Fibroblast of upper back skin (primary cell): ENCODE results near the gene CLIC3.

Source experiments
- DNase-seq: peaks from one replicate; pipeline ENCODE4 v3.0.0-alpha.2; 2013

CLIC3 gene

DNA sequence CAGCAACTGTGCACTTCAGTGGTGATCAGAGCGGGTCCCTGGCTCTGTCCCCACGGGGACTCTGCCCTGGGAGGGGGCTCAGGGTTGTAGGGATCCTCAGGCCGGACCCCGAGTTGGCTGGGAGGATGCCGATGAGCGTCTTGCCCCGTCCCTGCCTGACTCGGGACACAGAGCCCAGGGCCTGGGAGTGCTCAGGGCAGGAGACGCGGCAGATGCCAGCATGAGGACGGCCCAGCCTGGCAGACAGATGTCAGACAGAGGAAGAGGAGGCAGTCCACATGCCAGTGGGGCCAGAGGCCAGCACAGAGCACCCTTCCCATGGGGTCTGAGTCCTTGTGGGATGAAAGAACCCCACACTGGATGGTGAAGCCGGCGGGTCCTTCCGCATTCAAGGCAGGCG is 33.0 kb downstream of the CLIC3 start:
- DNase-seq, result no peak

DNA sequence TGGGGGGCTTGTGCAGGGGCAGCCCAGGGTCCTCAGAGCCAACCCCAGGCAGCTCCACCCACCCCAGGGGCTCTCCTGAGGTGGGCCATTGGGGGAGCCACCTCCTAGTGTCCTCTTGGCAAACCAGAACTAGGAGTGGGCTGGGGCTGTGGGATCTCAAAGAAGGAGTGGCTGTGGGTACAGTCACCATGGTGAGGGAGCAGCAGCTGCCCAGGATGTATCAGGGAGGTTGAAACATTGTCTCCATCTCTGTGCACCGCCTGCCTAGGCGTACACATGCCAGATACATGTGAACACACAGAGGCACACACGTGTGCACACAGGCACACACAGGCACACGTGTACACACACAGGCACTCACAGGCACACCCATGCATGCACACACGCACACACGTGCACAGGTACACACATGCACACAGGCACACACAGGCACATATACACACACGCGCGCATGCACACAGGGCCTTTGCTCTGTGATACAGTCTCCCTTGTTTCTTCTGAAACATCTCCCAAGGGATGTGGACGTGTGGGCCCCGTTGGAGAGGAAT is 33.6 kb downstream of the CLIC3 start:
- DNase-seq, result no peak

DNA sequence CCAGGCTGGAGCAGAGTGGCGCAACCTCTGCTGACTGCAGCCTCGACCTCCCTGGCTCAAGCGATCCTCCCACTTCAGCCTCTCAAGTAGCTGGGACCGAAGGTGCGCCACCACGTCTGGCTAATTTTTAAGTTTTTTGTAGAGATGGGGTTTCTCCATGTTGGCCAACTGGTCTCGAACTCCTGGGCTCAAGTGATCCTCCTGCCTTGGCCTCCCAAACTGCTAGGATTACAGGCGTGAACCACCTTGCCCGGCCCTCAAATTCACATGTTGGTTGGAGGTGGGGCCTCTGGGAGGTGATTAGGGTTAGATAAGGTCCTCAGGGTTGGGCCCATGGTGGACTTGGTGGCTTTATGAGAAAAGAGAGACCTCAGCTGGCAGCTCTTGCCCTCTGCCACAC is 34.2 kb downstream of the CLIC3 start:
- DNase-seq, result no peak

DNA sequence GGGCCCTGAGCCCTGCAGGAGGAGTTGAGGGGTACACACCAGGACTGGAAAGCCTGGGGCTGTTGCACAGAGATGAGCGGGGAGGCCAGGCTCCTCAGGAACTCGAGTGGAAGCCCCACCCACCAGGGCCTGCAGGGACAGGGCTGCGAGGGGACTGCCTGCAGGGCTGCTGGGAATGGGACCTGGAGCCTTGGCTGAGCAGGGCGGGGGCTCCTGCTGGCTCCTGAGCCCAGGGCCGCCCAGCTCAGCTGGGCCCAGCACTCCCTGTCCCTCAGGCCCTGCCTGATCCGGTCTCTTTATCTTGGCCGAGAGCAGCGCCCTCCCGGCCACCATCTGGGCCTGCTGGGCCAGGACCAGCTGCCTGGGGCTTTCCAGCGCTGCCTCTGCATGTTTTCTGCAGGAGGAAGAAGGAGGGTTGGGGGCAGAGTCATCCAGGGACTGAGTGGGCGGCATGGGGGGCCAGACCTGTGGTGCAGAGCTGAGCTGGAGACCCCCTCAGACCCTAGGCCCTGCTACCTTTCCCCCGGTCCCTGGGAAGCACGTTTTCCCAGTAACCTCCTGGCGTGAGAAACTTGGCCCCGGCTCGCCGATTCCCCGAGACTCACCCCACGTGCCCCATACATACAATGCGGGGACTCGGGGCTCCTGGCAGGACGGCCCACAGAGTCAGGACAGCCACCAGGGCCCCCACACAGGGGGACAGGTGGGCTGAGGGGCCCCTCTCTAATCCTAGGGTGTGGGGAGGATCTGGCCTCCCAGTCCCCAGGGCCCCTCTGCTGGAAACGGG is 34.9 kb downstream of the CLIC3 start:
- DNase-seq, result no peak

DNA sequence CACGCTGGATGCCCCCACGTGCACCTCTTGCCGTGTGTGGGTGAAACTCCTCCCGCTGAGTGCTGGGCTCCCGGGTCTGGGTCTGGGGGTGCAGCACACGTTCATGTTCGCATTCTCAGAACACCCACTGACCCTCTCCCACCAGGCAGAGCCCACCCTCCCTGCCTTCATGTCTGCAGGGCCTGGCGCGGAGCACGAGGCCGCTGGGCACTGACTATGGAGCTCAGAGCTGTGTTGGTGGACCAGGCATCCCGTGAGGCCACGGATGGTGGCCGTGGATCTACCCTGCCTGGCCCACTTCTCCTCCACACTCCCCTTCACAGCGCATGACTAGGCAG is 35.5 kb downstream of the CLIC3 start:
- no peak for DNase-seq

DNA sequence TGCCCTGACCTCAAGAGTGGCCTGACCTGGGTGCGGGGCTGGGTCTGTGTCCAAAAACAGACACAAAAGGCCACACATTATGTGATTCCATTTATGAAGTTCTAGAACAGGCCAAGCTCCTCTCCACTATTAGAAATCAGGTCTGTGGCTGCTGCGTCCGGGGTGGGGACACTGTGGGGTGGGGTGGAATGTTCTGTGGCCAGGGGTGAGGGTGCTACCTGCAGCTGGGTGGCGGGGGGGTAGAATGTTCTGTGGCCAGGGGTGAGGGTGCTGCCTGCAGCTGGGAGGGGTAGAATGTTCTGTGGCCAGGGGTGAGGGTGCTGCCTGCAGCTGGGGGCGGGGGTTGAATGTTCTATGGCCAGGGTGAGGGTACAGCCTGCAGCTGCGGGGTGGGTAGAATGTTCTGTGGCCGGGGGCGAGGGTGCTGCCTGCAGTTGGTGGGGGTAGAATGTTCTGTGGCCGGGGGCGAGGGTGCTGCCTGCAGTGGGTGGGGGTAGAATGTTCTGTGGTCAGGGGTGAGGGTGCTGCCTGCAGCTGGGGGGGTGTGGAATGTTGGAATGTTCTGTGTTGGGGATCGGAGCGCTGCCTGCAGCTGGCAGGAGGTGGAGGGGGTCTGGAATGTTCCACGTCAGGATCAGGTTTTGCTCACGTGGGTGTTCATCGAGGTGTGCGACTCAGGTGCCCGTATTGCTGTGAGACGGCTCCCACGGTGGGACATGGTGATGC is 36.0 kb downstream of the CLIC3 start:
- no peak for DNase-seq

DNA sequence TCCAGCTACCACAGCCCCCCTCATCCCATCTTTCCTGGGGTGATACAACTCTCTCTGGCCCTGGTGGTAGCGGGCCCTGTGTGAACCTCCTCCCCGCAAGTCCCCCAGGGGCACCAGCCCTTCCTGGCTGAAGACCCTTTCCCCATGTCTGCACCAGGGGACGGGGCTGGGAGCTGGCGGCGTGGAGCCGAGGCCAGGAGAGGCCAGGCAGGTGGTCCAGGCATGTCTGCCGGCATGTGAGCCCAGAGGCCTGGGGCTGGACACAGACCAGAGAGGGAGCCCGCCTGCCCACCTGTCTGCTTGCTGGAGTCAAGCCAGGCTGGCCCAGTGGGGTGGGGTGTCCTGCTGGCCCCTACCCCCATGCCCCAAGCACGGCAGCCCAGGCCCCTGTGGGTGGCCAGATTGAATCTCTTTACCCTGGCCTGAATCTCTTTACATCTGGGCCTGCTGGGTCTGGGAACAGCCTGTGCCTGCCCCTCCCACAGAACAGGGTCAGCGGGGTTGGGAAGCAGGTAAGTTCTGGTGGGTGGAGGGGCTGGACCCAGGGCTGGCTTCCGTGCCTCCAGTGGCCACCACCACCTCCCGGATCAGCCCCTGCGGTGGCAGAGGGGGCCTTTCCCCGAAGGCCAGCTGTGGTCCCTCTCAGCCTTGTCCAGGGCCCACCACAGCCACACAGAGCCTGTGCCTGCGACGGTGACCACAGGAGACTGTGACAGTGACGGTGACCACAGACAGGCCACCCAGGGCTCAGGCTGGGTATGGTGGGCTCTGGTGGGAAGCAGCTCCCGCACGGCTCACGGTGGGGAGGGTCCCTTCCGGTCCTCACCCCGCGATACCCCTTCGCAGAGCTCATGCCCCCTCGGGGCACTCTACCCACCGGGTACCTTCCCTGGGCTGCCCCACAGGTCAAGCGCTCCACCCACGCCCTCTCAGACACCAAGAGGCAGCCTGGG is 37.2 kb downstream of the CLIC3 start:
- DNase-seq, result no peak

DNA sequence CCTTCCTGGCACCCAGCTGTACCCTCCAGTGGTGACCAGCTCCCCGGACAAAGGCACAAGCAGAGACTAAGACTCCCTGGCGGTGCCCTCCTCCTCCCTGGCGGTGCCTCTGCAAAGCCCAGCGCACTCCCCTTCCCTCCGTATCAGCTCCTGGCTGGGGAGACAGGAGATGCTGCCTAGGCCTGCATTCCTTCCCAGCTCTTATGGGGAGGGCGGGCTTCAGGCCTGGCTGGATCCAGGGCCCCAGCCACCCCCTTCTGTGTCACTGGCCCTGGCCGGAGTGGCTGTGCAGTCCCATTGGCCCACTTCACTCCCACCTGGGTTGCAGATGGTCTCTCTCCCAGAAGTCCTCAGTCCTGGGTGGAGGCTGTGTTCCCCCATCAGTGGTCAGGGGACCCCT is 37.9 kb downstream of the CLIC3 start:
- no peak for DNase-seq

DNA sequence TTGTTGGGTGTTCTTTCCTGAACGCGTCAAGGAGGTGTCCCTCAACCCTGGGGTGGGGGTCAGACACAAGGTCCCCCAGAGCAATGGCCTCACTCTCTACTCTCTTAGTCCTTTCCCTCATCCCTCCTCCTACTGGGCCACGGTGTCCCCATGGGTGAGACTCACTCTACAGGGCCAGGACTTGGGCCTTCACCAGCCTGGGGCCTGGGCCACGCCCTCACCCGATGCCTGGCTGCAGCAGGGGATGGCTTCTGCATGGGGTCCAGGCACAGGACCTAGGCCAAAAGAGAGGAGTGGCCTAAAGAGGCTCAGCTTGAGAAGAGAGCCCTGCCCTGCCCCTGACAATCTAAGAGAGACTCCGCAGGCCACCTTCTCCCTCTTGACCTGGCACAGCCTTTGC is 38.5 kb downstream of the CLIC3 start:
- no peak for DNase-seq

DNA sequence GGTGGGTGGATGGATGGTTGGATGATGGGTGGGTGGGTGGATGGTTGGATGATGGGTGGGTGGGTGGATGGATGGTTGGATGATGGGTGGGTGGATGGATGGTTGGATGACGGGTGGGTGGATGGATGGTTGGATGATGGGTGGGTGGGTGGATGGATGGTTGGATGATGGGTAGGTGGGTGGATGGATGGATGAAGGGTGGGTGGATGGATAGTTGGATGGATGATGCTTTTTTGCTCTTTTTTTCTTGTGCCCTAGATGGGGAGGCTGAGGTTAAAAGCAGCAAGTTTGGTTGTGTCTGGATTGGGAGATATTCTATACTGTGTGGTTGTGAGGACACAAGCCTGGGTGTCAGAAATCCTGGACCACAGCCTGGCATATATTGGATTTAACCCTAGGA is 38.9 kb downstream of the CLIC3 start:
- DNase-seq, result no peak

DNA sequence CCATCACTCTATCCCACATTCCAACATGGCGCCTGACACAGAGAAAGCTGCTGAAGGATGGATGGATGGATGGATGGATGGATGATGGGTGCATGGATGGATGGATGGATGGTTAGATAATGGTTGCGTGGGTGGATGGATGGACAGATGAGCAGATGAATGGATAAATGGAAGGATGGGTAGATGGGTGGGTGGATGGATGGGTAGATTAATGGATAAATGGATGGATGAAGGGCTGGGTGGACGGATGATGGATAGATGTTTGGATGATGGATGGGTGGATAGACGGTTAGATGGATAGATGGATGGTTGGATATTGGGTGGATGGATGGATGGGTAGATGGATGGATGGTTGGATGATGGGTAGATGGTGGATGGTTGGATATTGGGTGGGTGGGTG is 39.8 kb downstream of the CLIC3 start:
- no peak for DNase-seq

DNA sequence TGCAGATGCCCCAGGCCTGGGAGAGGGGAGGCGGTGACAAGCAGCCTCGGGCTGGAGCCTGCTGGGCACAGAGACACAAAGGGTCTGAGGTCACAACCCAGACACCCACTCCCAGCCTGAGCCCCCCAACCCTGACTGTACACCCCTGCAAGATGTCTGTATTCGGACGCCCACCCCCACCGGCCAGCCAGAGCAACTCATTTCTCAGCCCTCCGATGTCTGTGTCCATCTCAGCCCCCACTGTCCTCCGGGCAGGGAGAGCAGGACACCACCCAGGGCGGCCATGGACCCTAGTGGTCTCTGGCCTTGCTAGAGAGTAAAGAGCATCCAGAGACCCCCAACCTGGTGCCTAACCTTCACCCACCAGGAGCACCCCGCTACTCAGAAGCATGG is 40.4 kb downstream of the CLIC3 start:
- DNase-seq, result no peak

DNA sequence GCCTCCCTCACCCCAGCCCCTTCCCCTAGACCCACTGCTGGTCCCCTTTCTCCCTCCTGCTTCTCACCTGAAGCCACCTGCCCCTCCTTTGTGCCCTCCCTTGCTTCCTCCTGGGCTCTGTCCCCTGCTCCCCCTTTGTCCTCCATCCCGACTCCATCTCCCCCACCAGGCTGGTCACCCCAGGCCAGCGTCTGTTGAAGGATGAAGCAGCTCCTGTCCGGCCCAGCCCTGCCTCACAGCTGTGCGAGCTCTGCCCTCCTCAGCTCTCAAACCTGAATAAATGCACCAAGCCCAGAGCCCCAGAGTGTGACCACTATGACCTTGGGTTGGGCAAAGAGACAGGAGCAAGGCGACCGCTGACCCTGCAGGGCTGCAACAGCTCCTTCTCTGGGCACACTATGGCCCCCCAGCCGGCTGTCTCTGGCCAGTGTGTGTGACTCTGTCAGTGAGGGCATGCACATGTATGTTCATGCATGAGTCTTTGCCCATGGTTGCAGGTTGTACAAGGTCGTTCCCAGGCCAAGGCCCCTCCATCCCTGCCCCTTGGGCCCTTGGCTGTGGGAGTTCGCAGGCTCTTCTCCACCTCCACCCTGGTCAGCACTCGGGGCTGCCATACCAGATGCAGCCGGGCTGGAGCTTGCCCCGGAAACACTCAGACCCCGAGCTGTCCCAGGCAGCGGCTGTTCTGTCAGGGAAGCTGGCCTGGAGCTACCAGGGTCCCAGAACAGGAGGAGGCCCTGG is 41.0 kb downstream of the CLIC3 start:
- no peak for DNase-seq

DNA sequence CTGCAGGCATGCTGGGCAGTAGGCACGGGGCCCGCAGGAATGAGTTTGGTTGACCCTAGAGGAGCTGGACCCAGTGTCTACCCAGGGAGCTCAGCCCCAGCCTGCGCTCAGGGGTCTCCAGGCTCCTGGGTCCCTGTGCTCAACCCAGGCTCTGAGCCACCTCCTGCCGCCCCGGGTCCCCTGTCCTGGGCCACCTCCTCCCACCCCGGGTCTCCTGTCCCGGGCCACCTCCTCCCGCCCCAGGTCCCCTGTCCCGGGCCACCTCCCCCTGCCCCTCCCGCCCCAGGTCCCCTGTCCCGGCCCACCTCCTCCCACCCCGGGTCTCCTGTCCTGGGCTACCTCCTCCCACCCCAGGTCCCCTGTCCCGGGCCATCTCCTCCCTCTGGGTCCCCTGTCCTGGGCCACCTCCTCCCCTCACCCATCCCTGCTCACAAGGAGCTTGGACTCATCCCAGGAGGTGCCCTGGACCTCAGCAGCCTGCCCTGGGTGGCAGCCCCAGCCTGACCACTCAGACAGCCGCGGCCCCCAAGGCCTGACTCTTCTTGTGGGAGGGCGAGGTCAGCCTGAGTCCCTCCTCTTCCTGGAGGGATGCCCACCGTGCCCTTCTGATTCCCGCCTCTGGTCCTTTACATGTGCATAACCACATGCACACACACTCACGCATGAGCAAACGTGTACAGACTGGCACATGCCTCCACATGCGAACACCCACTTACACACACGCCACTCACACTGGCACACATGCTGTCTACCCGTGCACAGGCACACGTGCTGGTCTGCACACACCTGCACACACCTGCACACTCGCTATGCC is 41.9 kb downstream of the CLIC3 start:
- DNase-seq, result no peak

DNA sequence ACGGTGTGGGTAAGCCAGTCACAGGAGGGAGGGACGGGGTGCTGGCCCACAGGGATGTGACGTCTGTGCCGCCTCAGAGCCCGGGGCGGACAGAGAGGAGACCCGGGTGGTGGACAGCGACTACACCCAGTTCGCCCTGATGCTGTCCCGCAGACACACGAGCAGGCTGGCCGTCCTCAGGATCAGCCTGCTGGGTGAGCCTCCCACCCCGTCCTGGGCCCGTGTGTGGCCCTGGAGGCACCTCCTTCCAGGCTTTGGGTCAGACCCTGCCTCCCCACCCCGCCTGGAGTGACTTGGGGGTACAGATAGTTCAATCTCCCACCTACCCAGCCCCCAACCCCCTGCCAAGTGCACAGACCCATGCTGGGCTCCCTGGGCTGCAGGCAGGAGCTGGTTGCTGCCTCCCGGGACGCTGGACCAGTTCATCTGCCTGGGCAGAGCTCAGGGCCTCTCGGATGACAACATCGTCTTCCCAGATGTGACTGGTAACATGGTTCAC is 42.5 kb downstream of the CLIC3 start:
- DNase-seq, result no peak

DNA sequence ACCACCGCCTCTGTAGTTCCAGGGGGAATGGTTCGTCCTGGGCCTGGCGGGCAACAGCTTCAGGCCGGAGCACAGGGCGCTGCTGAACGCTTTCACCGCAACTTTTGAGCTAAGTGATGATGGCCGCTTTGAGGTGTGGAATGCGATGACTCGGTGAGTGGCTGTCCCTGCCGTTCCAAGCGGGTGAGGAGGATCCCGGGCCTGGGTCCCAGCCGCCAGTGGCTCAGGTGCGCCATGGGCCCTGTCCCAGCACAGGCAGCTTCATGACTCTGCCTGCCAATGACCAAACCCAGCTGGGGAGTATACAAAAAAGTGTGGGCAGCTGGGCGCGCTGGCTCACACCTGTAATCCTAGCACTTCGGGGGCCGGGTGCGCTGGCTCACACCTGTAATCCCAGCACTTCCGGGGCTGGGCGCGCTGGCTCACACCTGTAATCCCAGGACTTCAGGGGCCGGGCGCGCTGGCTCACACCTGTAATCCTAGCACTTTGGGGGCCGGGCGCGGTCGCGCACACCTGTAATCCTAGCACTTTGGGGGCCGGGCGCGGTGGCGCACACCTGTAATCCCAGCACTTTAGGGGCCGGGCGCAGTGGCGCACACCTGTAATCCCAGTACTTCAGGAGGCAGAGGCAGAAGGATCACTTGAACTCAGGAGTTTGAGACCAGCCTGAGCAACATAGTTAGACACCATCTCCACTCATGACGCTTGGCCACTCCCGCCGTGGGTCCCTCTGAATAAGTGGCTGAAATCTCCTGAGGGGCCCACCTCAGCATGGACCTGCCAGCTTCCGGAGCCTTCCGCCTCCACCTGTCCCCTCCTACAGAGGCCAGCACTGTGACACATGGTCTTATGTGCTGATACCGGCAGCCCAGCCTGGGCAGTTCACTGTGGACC is 43.2 kb downstream of the CLIC3 start:
- DNase-seq, result no peak

DNA sequence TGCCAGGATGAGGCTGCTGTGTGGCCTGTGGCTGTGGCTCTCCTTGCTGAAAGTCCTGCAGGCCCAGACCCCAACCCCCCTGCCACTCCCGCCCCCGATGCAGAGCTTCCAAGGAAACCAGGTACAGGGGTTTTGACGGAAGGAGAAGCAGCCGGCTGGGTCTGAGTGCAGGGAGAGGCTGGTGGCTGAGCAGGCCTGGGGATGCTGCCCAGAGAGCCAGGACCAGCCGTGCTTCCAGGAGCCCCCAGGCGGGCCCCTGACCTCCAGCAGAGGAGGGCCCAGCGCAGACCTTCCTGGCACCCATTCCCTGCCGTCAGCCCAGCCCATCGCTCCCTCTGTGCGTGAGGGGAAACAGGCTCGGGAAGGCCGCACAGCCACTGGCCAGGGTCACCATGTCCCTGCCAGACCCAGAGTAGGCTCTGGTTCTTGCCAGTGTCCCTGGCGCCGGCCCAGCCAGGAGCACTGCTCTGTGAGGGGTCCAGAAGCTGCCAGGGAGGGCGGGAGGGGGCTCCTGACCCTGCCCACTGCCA is 44.0 kb downstream of the CLIC3 start:
- DNase-seq, result no peak

DNA sequence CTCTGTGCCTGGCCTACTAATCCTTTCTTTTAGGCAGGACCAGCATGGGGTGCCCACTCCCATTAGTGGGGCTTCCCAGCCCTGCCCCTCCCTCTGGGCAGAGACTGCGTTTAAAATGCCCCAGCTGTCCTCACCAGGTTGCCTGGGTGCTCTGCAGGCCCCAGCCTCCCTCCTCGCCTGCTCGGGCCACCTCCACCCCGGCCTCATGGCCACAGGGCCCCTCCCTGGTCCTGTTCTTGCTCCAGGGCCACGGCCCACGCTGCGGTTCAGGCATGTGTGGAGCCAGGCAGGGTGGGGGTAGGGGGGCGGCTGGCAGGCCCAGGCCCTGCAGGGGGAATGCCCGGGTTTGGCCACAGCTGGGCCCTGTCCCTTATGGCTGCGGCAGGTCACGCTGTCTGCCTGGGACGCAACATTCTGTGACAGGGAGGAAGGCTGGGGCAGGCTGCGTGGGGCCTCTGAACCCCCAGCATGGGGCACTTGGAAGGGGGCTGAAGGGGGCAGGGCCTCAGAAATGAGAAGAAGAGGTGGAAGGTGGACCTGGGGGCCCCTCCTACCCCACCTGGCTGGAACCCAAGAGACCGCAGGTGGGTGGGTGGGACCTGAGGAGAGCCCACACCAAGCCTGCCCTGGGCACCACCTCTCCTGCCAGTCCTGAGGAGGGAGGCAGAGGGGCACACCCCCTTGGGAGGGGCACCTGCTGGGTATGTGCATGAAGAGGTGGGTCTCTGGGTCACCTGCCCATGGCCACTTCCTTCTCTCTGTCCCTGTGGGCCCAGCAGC is 44.6 kb downstream of the CLIC3 start, which contains the start of gene LCN12:
LCN12 (plus strand) TSS at position 733 of the 780 bp plus-strand sequence. CDS start 55 bp downstream, outside the sequence.
- no peak for DNase-seq

DNA sequence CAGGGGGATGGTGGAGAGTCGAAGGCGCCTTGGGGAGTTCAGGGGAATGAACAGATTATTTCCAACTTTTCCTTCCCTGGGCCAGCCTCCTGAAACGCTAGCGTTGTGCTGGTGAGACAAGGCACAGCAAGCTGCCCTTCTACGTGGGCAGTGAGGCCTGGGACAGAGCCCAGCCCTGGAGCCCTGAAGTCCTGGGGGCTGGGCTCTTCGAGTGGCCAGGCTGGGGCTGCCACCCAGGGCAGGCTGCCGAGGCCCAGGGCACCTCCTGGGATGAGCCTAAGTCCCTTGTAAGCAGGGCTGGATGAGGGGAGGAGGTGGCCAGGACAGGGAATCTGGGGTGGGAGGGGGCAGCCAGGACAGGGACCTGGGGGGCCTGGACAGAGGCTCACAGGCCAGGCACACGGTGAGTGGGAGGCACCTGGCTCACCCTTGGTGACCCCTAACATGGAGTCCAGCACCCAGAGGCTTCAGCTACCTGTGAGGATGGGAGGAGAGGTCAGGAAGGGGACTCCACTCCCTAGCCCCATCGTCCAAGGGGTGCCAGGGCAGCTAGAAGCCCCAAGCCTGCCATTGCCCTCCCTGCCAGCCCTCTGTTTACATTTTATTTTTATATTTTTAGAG is 45.6 kb downstream of the CLIC3 start:
- no peak for DNase-seq
